HFF-Myc (cell line): ENCODE measurements around the gene MCRIP1.

Experiments used
- DNase-seq: peaks from one replicate; pipeline ENCODE4 v3.0.0-alpha.2; 2011; ENCODE audit warnings: low read depth; ENCODE audit errors: extremely low read depth
- H3K4me3 ChIP-seq: replicated peaks from 2 replicates; pipeline ENCODE4 v1.5.1; 2011; ENCODE audit warnings: low read depth, mild to moderate bottlenecking, control low read depth, low read length
- TF ChIP-seq, protein P1 (sequence below): IDR thresholded peaks from 2 replicates; pipeline ENCODE4 v1.5.1; 2012; ENCODE audit warnings: mild to moderate bottlenecking, low read depth, low read length, control low read depth; ENCODE audit errors: missing control alignments

MCRIP1 gene

DNA sequence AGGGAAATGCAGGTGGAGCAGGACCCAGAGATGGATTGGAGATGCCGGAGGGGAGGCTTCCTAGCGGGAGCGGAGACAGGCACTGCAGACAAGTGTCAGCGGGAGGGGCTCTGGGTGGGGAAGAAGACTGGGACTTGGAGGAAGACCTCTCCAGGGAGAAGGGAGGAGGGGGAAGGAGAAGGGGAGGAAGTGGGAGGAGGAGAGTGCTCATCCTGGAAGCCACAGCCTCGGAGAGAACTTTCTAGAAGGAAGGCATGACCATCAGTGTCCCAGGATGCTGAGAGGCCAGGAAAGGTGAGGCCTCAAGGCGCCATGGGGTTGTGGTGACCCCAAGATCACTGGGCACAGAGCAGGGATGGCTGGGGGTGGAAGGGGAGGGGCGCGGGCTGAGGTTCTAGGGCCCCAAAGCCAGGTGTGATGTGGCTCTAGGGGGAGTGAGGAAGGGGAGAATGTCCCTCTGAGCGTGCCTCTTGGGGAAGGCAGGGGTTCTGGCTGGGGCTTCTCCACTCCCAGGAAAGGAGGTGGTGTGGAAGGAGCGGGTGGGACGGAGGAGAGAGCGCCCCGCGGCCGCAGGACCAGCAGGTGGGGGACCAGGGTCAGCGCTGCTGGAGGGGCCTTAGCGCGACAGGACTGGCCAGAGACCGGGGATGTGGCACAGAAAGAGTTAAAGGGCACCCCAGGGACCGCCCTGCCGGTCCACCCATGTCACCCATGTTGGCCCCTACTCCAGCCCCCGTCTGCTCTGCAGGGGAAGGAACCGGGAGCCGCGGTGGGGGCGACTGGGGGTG, 30.0 kb downstream of the MCRIP1 start:
- H3K4me3 ChIP-seq: no peak overlapping the region
- DNase-seq: no peak
- TF ChIP-seq, protein P1, sequence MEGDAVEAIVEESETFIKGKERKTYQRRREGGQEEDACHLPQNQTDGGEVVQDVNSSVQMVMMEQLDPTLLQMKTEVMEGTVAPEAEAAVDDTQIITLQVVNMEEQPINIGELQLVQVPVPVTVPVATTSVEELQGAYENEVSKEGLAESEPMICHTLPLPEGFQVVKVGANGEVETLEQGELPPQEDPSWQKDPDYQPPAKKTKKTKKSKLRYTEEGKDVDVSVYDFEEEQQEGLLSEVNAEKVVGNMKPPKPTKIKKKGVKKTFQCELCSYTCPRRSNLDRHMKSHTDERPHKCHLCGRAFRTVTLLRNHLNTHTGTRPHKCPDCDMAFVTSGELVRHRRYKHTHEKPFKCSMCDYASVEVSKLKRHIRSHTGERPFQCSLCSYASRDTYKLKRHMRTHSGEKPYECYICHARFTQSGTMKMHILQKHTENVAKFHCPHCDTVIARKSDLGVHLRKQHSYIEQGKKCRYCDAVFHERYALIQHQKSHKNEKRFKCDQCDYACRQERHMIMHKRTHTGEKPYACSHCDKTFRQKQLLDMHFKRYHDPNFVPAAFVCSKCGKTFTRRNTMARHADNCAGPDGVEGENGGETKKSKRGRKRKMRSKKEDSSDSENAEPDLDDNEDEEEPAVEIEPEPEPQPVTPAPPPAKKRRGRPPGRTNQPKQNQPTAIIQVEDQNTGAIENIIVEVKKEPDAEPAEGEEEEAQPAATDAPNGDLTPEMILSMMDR: no peak

DNA sequence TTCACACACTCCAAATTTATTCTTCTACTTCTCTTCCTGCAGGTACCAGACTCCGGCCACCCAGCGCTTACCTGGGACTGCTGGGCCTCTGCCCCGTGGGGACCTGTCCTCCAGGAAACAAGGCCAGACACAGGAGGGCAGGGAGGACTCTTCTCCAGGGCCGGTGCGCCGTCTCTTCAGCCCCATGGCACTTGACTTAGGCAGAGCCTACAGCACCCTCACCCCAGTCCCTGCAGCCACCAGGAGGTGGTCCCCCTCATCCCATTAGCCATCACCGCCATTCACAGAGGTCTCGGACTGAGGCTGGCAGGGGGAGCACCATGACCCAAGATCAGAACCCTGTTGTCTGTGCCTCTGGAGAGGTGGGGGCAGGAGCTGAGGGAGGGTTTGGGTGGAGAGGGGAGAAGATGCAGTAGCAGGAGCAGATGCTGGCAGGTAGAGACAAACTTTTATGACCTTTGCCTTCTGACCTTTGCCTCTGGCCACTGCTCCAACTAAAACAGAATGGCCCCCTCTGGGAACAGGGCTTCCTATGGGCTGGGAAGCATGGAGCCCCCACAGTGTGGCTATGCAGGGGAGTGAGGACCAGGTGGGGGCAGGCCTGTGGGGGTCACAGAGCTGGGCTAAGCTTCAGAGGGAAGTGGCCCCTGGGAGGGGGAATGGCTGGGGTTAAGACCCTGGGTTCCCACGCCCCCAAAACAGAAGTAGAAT, 30.9 kb downstream of the MCRIP1 start:
- DNase-seq: no peak
- TF ChIP-seq, protein P1: no peak
- no peak overlapping the region for H3K4me3 ChIP-seq

DNA sequence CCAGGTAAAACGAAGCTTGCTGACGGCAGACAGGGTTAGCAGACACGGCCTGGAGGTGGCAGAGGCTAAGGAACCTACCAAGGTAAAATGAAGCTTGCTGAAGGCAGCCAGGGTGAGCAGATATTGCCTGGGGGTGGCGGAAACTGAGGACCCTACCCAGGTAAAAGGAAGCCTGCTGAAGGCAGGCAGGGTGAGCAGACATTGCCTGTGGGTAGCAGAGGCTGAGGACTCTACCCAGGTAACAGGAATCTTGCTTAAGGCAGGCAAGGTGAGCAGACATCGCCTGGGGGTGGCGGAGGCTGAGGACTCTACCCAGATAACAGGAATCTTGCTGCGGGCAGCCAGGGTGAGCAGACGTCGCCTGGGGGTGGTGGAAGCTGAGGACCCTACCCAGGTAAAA, 31.8 kb downstream of the MCRIP1 start:
- DNase-seq: no peak
- TF ChIP-seq, protein P1: no peak

DNA sequence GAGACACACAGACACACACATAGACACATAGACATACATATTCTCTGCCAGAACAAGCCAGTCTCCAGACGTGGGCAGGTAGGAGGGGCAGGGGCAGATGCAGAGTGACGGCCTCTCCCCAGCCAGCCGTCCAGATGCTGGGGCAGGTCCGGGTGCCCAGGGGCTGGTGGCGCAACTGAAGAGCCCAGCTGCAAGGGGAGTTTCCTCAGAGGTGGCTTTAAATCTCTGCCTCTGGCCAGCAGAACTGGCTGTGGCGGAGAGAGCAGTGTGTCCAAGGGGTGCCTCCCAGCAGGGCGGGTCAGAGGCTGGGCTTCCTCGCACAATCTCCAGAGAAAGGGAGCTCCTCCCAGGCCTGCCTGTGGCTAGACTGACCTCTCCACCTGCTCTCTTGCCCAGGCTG, 38.6 kb downstream of the MCRIP1 start:
- DNase-seq: no peak
- H3K4me3 ChIP-seq: no peak overlapping the region

More for the DNA sequence above, 31.8 kb downstream of the MCRIP1 start:
- no peak overlapping the region for H3K4me3 ChIP-seq

DNA sequence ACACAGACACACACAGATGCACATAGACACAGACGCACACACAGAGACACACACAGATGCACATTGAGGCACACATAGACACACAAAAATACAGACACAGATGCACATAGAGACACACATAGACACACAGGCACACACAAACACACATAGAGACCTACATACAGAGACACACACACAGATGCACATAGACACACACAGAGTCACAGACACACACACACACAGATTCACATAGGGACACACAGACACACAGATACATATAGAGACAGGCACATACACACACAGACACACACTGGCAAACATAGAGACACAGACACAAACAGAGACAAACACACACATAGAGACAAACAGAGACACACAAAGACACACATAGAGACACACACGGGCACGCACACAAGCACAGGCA, 39.0 kb downstream of the MCRIP1 start:
- DNase-seq: no peak
- TF ChIP-seq, protein P1: no peak
- H3K4me3 ChIP-seq: no peak overlapping the region

More for the DNA sequence above, 38.6 kb downstream of the MCRIP1 start:
- TF ChIP-seq, protein P1: no peak

DNA sequence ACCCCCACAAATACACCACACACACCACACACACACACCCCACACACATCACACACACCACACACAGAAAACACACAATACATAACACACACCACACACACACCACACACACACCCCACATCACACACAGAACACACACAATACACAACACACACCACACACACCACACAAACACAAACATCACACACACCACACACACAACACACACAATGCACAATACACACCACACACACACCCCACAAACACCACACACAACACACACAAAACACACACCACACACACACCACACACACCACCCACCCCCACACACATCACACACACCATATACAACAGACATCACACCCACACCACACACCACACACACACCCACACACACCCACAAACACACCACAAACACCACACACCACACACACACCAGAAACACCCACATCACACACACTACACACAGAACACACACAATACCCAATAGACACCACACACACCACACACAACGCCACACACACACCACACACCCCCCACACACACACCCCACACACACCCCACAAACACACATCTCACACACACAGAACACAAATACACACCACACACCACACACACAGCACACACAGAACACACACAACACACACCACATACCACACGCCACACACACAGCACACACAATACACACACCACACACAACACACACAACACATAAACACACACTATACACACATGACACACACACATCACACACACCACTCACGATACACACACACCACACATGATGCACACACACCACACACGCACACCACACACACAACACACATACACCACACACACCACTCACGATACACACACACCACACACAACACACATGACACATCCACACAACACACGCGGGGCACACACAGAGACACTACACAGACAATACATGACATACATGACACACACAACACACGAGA, 40.1 kb downstream of the MCRIP1 start:
- H3K4me3 ChIP-seq: no peak overlapping the region
- DNase-seq: no peak
- TF ChIP-seq, protein P1: no peak
